HFF-Myc (cell line): Measurements from ENCODE around the gene LMBR1.
"Not testable (repeated sequence)": the region's sequence is repeated elsewhere in the genome, so short reads cannot be mapped to it uniquely, and the experiment has no call there.

Source experiments
- DNase-seq: peaks from one replicate; pipeline ENCODE4 v3.0.0-alpha.2; 2011; ENCODE audit warnings: low read depth; ENCODE audit errors: extremely low read depth
- H3K4me3 ChIP-seq: replicated peaks from 2 replicates; pipeline ENCODE4 v1.5.1; 2011; ENCODE audit warnings: low read depth, mild to moderate bottlenecking, control low read depth, low read length
- CTCF ChIP-seq: IDR thresholded peaks from 2 replicates; pipeline ENCODE4 v1.5.1; 2012; ENCODE audit warnings: mild to moderate bottlenecking, low read depth, low read length, control low read depth; ENCODE audit errors: missing control alignments

The LMBR1 gene

DNA sequence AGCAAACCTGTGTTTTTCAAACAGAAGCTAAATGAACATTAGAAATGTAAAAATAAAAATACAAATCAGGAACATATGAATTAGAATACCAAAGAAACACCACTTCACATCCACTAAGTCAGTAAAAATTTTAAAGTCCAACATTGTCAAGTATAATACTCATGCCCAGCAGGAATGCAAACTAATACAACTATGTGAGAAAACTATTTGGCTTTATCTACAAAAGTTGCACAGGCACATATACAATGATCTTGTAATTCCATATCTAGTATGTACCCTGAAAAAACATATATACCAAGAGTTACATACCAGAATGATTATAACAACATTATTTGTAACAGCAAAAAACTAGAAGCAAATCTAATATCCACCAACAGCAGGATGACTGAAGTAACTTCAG, 161.3 kb downstream of the LMBR1 start:
- DNase-seq: no peak
- no peak overlapping the region for H3K4me3 ChIP-seq
- no peak for TF ChIP-seq CTCF

GRCh38 chr7:156725936-156726335, 167.0 kb downstream of the LMBR1 start:
- no peak overlapping the region for H3K4me3 ChIP-seq
- no peak for DNase-seq
- no peak for TF ChIP-seq CTCF

DNA sequence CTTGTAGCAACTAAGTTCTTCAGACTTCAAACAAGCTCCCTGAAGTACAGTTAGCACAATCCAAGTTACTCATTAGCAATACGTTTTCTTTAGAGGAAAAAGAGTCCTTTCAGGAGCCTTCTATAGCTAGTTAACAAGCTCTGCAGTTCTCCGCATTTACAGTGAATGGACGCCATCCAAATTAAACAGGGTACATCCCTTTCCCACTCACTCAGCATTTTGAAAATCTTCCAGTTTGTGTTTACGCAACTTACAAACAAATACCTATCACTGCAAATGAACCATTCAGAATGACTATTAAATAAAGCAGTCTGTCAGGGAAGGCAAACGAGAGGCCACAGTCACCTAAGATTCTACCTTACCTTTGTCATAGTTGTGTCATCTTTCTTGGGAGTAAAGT, 167.9 kb downstream of the LMBR1 start:
- no peak overlapping the region for H3K4me3 ChIP-seq
- no peak for DNase-seq
- TF ChIP-seq CTCF: no peak

DNA sequence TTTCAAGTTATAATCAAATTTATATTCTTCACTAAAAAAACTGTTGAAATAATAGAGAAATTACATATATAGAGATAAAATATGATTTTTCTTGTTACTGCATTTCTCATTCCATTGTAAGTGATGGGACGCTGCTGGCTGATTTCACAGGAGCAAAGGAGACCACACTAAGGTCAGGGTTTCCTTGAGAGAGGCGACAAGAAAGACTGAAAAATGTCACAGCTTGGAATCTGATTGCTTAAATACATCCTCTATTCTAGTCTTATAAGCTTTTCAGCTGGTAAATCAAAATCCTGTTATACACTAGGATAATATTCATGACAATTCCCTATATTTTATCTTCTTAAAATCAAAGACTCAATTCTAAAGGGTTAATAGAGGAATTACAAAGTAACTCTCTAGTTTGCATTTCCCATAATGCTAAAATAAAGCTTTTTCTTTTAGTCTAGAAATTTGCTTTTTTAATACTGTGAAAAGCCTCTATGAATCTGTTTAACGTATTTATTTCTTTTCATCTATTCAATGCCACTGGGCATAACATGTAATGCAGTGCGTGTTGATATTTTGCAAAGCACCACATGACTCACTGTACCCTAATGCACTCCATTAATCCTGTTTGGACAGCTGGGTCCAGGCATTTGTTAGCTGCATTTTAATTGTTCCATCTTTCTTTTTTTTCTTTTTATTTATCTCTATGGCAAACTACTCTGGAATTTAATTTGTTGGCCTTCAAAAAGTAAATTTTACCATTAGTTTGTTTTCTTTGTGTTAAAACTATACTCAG, 170.7 kb downstream of the LMBR1 start:
- no peak for DNase-seq
- TF ChIP-seq CTCF: no peak
- H3K4me3 ChIP-seq: no peak overlapping the region

DNA sequence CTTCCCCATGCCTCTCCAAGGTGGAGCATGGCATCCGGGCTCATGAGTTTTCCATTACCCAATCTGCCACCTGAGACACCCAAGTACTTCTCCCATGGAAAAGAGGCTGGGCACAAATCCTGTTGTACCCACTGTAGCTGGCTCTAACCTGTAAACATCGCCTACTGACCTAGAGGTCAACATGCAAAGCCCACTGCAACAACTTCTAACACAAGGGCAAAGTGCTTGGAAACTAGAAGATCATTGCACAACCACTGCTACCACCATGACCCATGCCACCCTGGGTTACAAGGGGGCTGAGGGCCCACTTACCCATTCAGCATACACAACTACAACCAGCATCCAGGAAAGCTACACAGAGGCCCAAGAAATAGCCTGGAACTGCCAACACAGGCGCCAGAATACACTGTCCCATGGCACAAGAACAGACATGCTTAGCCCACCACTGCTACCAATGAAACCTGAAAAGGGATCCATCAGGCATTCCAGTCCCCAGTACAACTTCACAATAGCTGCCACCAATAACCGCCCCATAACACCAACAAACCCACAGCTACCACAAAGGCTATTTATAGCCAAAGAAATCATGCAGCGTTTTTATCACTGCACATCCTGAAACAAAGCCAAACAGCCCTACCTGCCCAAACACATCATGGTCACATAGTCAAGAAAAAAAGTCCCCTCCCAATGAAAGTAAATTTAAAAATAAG, 189.1 kb downstream of the LMBR1 start:
- no peak overlapping the region for H3K4me3 ChIP-seq
- no peak for TF ChIP-seq CTCF
- no peak for DNase-seq

- DNase-seq: no peak
- TF ChIP-seq CTCF: no peak
- H3K4me3 ChIP-seq: no peak overlapping the region
Measured at GRCh38 chr7:156703209-156703608, 189.8 kb downstream of the LMBR1 start.

GRCh38 chr7:156702399-156702798, 190.6 kb downstream of the LMBR1 start:
- H3K4me3 ChIP-seq: no peak overlapping the region
- TF ChIP-seq CTCF: no peak
- no peak for DNase-seq

DNA sequence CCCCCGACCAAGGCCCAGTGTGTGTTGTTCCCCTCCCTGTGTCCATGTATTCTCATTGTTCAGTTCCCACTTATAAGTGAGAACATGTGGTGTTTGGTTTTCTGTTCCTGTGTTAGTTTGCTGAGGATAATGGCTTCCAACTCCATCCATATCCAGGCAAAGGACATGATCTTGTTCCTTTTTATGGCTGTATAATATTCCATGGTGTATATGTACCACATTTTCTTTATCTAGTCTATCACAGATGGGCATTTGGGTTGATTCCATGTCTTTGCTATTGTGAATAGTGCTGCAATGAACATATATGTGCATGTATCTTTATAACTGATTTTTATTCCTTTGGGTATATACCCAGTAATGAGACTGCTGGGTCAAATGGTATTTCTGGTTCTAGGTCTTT, 191.2 kb downstream of the LMBR1 start:
- DNase-seq, H3K4me3 ChIP-seq: not testable (repeated sequence)

GRCh38 chr7:156698512-156698911, 194.5 kb downstream of the LMBR1 start:
- DNase-seq, H3K4me3 ChIP-seq: not testable (repeated sequence)

DNA sequence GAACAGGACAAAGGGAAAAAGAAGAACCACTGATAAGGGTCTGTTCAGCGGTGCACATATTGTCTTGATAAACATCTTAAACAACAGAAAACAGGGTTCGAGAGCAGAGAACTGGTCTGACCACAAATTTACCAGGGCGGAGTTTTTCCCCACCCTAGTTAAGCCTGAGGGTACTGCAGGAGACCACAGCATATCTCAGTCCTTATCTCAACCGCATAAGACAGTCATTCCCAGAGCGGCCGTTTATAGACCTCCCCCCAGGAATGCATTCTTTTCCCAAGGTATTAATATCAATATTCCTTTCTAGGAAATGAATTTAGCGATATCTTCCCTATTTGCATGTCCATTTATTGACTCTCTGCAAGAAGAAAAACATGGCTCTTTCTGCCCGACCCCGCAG, 195.7 kb downstream of the LMBR1 start:
- not testable (repeated sequence) for DNase-seq, H3K4me3 ChIP-seq
